SK-N-SH (cell line): ENCODE data around the gene SEPTIN14. TPM values are rescaled to one million over a fixed set of nuclear protein-coding genes. Genes with fewer than 3 reads are reported as not detected.

Experiments
- CTCF ChIA-PET: fragments of 300-600, 350-600 bp; formaldehyde crosslinking; extraction: SDS; loops from one replicate; lab custom pipeline; 2021; lab: Yijun Ruan, JAX
- POLR2A ChIA-PET: fragments of 350-600 bp; sonication (Branson Sonifier 250); formaldehyde crosslinking; extraction: SDS; loops from one replicate; lab custom pipeline; 2020; ENCODE audit warnings: antibody characterized with exemption, inconsistent platforms; lab: Yijun Ruan, JAX
- DNase-seq: peaks from one replicate; pipeline ENCODE4 v3.0.0; 2012
- H2AFZ ChIP-seq: fragments of 200-600 bp; sonication (generic); 2 replicates; pipeline ENCODE4 v1.8.1; 2016; ENCODE audit warnings: antibody characterized with exemption, mild to moderate bottlenecking, low read depth
- H3F3A ChIP-seq: fragments of 200-600 bp; sonication (generic); replicated peaks from 2 replicates; pipeline ENCODE3; 2016; ENCODE audit warnings: antibody characterized with exemption, mild to moderate bottlenecking; ENCODE audit not compliant: insufficient read depth
- H3K27ac ChIP-seq, 2 experiments: fragments of 200-500 bp in 1 of 2; fragments of 200-600 bp in 1 of 2; sonication (Bioruptor generic) in 1 of 2; sonication (generic), shearing (Covaris generic) in 1 of 2; 2 replicates each; pipeline versions ENCODE4 v1.5.1 to v1.6.1; 2014 to 2016; ENCODE audit warnings: low read depth in 2 of 2, inconsistent platforms in 1 of 2, low read length in 1 of 2, mild to moderate bottlenecking in 1 of 2, mixed read lengths in 1 of 2
- H3K27me3 ChIP-seq: fragments of 200-600 bp; sonication (generic), shearing (Covaris generic); 2 replicates; pipeline ENCODE4 v1.6.1; 2016; ENCODE audit warnings: mixed run types; ENCODE audit not compliant: insufficient read depth
- H3K36me3 ChIP-seq, 2 experiments: fragments of 200-500 bp in 1 of 2; fragments of 200-600 bp in 1 of 2; sonication (Bioruptor generic) in 1 of 2; sonication (generic) in 1 of 2; replicated peaks in 1 of 2; 2 replicates each; pipeline versions ENCODE3 to v1.5.1; 2014 to 2016; ENCODE audit warnings: low read length in 1 of 2, mild to moderate bottlenecking in 1 of 2; ENCODE audit not compliant: insufficient read depth in 2 of 2, control insufficient read depth in 1 of 2
- H3K4me1 ChIP-seq, 2 experiments: fragments of 200-500 bp in 1 of 2; fragments of 200-600 bp in 1 of 2; sonication (Bioruptor generic) in 1 of 2; sonication (generic), shearing (Covaris generic) in 1 of 2; 2 replicates each; pipeline versions ENCODE4 v1.5.1 to v1.6.1; 2014 to 2016; ENCODE audit warnings: low read depth in 1 of 2, low read length in 1 of 2, mixed run types in 1 of 2; ENCODE audit not compliant: insufficient read depth in 2 of 2, control insufficient read depth in 1 of 2
- H3K4me2 ChIP-seq: fragments of 200-600 bp; sonication (generic), shearing (Covaris generic); 2 replicates; pipeline ENCODE4 v1.6.1; 2017; ENCODE audit warnings: mixed run types
- H3K4me3 ChIP-seq, 2 experiments: fragments of 200-500 bp in 1 of 2; fragments of 200-600 bp in 1 of 2; sonication (Bioruptor generic) in 1 of 2; sonication (generic), shearing (Covaris generic) in 1 of 2; 2 replicates each; pipeline versions ENCODE4 v1.5.1 to v1.8.1; 2014 to 2016; ENCODE audit warnings: low read depth in 2 of 2, inconsistent platforms in 1 of 2, low read length in 1 of 2, mild to moderate bottlenecking in 1 of 2, mixed read lengths in 1 of 2, moderate library complexity in 1 of 2
- H3K79me2 ChIP-seq: fragments of 200-600 bp; sonication (generic); 2 replicates; pipeline ENCODE4 v1.8.1; 2017; ENCODE audit warnings: mild to moderate bottlenecking; ENCODE audit not compliant: insufficient read depth
- H3K9ac ChIP-seq: fragments of 200-600 bp; sonication (generic); 2 replicates; pipeline ENCODE4 v1.6.1; 2017; ENCODE audit warnings: mixed run types
- H3K9me2 ChIP-seq: fragments of 200-600 bp; sonication (generic); 2 replicates; pipeline ENCODE4 v1.6.1; 2017; ENCODE audit warnings: mixed run types
- H3K9me3 ChIP-seq: fragments of 200-600 bp; sonication (generic); 2 replicates; pipeline ENCODE4 v1.6.1; 2017; ENCODE audit warnings: mixed run types, mild to moderate bottlenecking, moderate library complexity
- H4K20me1 ChIP-seq: fragments of 200-600 bp; sonication (generic); 2 replicates; pipeline ENCODE4 v1.6.1; 2017; ENCODE audit warnings: mild to moderate bottlenecking, mixed run types; ENCODE audit not compliant: insufficient read depth
- CHD2 ChIP-seq: fragments of 150-350 bp; IDR thresholded peaks from 2 replicates; pipeline ENCODE4 v1.6.1; 2018; ENCODE audit warnings: low read length; ENCODE audit not compliant: partially characterized antibody
- CTCF ChIP-seq: fragments of 200-600 bp; sonication (generic); IDR thresholded peaks from 2 replicates; pipeline ENCODE4 v1.6.1; 2017; ENCODE audit warnings: antibody characterized with exemption, mild to moderate bottlenecking, moderate library complexity
- GABPA ChIP-seq: IDR thresholded peaks from 2 replicates; pipeline ENCODE4 v1.4.0; 2012; ENCODE audit warnings: low read depth, mild to moderate bottlenecking
- GATA2 ChIP-seq: sonication (generic); formaldehyde crosslinking; IDR thresholded peaks from 2 replicates; pipeline ENCODE4 v1.5.0; 2020; ENCODE audit warnings: mild to moderate bottlenecking, missing genetic modification reagents
- IRF3 ChIP-seq: fragments of 150-350 bp; IDR thresholded peaks from 2 replicates; pipeline ENCODE4 v1.6.1; 2016; ENCODE audit warnings: mild to moderate bottlenecking, low read depth, low read length
- NRF1 ChIP-seq: IDR thresholded peaks from 2 replicates; pipeline ENCODE4 v1.6.1; 2012; ENCODE audit warnings: low read depth, mild to moderate bottlenecking, low read length
- PBX3 ChIP-seq: IDR thresholded peaks from 2 replicates; pipeline ENCODE4; 2012
- RCOR1 ChIP-seq: fragments of 150-350 bp; IDR thresholded peaks from 2 replicates; pipeline ENCODE4 v1.6.1; 2017; ENCODE audit warnings: antibody characterized with exemption, low read length
- RXRA ChIP-seq: IDR thresholded peaks from 2 replicates; pipeline ENCODE4 v1.4.0; 2012; ENCODE audit warnings: low read depth, mild to moderate bottlenecking, borderline replicate concordance
- SIN3A ChIP-seq: IDR thresholded peaks from 2 replicates; pipeline ENCODE4 v1.6.1; 2012; ENCODE audit warnings: low read depth, mild to moderate bottlenecking, low read length, moderate library complexity, borderline replicate concordance
- TEAD4 ChIP-seq: IDR thresholded peaks from 2 replicates; pipeline ENCODE4 v1.4.0; 2012; ENCODE audit warnings: mild to moderate bottlenecking, borderline replicate concordance; ENCODE audit not compliant: insufficient read depth
- WGBS: methylation state at CpG from one replicate; pipeline ENCODE4 v1.1.6; 2017; ENCODE audit warnings: low lambda C conversion rate; 5-methylcytosine and 5-hydroxymethylcytosine counted together
- polyA plus RNA-seq, 3 experiments: library from polyadenylated mRNA; depleted of rRNA; stranded (reverse); fragments of >200 nt; gene quantifications; 2 replicates each; pipeline ENCODE4 v1.2.3, GENCODE V29; 2012

Gene SEPTIN14
- polyA plus RNA-seq, 1 of the 3 experiments (the other 2 are of a cell fraction): not detected

GRCh38 chr7:55884321-55884720, 21.8 kb upstream of the SEPTIN14 start:
- Histone ChIP-seq H3K4me2 (no peak overlapping the region), H3K4me1 (no peaks in the 10 kb centered on the region; a peak in 1 of 4 replicates), H3K9me2 (no peaks in the 10 kb centered on the region), H3K27me3 (peaks cover 9% of the 10 kb centered on the region; the same call in 1 of the 2 replicates), H3K9ac (no peak overlapping the region), H2AFZ (no peak overlapping the region), H3K27ac (no peak overlapping the region), H4K20me1 (no peaks in the 10 kb centered on the region), H3K79me2 (0 out of 2 replicates have a peak, but pooled peaks cover 4% of the 10 kb centered on the region), H3F3A (peaks cover 4% of the 10 kb centered on the region), H3K9me3 (no peaks in the 10 kb centered on the region), H3K4me3 (no peak overlapping the region), H3K36me3 (no peaks in the 10 kb centered on the region)
- no peak for TF ChIP-seq IRF3
- TF ChIP-seq RXRA: no peak
- no peak for TF ChIP-seq CHD2
- no peak for TF ChIP-seq GATA2 (CRISPR knock-in tag)
- no peak for TF ChIP-seq NRF1
- no peak for TF ChIP-seq RCOR1
- 51% methylated on average over 3 of the region's 3 CpGs for WGBS
- ChIA-PET CTCF (no interaction called here), POLR2A (no interaction called here)
- no peak for DNase-seq

GRCh38 chr7:55878691-55879090, 16.1 kb upstream of the SEPTIN14 start:
- Histone ChIP-seq H3K9me2 (no peaks in the 10 kb centered on the region), H2AFZ (no peak overlapping the region), H3K9ac (no peak overlapping the region), H4K20me1 (no peaks in the 10 kb centered on the region), H3K9me3 (no peaks in the 10 kb centered on the region), H3K27ac (no peak overlapping the region), H3K36me3 (no peaks in the 10 kb centered on the region), H3F3A (no peaks in the 10 kb centered on the region), H3K4me1 (no peaks in the 10 kb centered on the region), H3K4me2 (no peak overlapping the region), H3K79me2 (no peaks in the 10 kb centered on the region), H3K27me3 (peaks cover 12% of the 10 kb centered on the region; the same call in 1 of the 2 replicates), H3K4me3 (no peak overlapping the region)
- no peak for DNase-seq
- POLR2A ChIA-PET: no interaction called here
- CTCF ChIA-PET: no interaction called here
- no peak for TF ChIP-seq CTCF
- no peak for TF ChIP-seq GABPA
- TF ChIP-seq TEAD4: no peak
- TF ChIP-seq SIN3A: no peak
- TF ChIP-seq PBX3: no peak
- WGBS: 58% methylated on average over 3 of the region's 3 CpGs
